Measurements from ENCODE around the gene RMND5A.

Gene RMND5A

GRCh38 chr2:86825036-86825692, 105.1 kb downstream of the RMND5A start:
- H3K36me3 ChIP-seq (replicated peaks) = no peaks in the 10 kb centered on the region
- in situ Hi-C loops (cut with MboI; ENCODE audit: low sequenced_read_pairs) = no loop called here
- H3K27me3 ChIP-seq (ENCODE audit: low read depth) = no peaks in the 10 kb centered on the region
- no peak for DNase-seq (ENCODE audit: low spot score in 2 of 2)
- H3K4me1 ChIP-seq = no peaks in the 10 kb centered on the region
- no peak overlapping the region for H3K4me3 ChIP-seq
- H3K9me3 ChIP-seq = no peaks in the 10 kb centered on the region

GRCh38 chr2:86825693-86826381, 105.7 kb downstream of the RMND5A start:
- no peak for DNase-seq (ENCODE audit: low spot score in 2 of 2)
- no peaks in the 10 kb centered on the region for H3K4me1 ChIP-seq
- in situ Hi-C loops (cut with MboI; ENCODE audit: low sequenced_read_pairs) = no loop called here

GRCh38 chr2:86826951-86827350, 106.9 kb downstream of the RMND5A start:
- Histone ChIP-seq H3K27me3 (ENCODE audit: low read depth) (no peaks in the 10 kb centered on the region), H3K9me3 (no peaks in the 10 kb centered on the region), H3K4me1 (no peaks in the 10 kb centered on the region), H3K4me3 (no peak overlapping the region), H3K36me3 (replicated peaks) (no peaks in the 10 kb centered on the region)
- DNase-seq (ENCODE audit: low spot score in 2 of 2) = no peak
- in situ Hi-C loops (cut with MboI; ENCODE audit: low sequenced_read_pairs) = no loop called here

More at GRCh38 chr2:86825693-86826381, 105.7 kb downstream of the RMND5A start:
- H3K9me3 ChIP-seq = no peaks in the 10 kb centered on the region
- no peak overlapping the region for H3K4me3 ChIP-seq
- no peaks in the 10 kb centered on the region for H3K36me3 ChIP-seq (replicated peaks)
- H3K27me3 ChIP-seq (ENCODE audit: low read depth) = no peaks in the 10 kb centered on the region

Data from HAP-1 (cell line).